Fibroblast of skin of left quadriceps (primary cell): Measurements from ENCODE around the gene RALGPS1.

Source experiments
- DNase-seq, 2 experiments: peaks; one replicate each; pipeline ENCODE4 v3.0.0-alpha.2; 2013; ENCODE audit warnings: low read depth in 2 of 2

RALGPS1 gene

DNA sequence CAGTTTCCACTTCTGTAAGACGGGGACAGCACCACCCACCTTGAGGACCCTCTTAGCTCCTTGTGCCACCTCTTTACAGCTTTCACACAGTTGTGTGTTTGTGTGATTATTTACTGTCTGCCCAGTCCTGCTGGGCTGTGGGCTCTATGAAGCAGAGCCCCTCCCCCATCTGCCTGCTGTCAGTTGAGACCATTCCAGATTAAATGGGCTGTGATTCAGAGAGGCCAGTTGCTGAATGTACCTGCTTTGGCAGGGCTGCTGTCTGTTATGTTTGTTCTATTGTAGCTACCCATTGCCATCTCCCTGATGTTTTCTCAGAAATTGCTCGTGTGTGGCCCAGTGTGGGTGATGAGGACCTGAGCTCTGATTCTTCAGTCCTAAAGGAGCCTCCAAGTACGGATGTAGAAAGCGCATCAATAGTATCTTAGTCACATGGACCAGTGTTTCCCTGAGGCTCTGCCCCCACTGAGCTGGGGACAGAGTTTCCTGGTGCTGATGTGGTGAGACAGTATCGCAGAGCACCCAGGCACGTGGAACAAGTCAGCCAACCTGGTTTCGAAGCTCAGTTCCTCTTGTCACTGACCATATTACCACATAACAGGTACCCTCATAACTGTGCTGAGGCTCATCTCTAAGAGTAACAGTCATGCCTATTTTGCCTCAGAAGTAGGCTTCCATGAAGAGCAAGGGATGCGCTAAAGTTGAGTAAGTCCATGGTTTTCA lies 204.2 kb downstream of the RALGPS1 start:
- DNase-seq = no peak

DNA sequence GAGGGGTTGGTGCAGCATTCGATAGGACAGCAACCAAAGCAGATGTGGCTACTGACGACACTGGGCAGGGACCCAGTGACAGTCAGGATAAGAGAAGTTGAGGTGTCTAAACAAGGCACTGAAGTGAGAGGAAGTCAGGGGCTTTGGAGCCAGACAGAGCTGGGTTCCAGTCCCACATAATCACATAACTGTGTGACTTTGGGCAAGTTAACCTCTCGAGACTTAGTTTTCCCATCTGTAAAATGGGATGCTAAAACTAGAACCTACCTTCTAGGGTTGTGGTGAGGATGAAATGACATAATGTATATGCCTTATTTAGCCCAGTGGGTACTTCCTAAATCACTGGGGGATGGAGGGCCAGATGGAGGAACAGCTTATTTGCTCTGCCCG lies 204.7 kb downstream of the RALGPS1 start:
- no peak for DNase-seq

- DNase-seq = no peak
Measured at GRCh38 chr9:127121628-127122175, 207.1 kb downstream of the RALGPS1 start.

GRCh38 chr9:127122176-127123063 lies 207.8 kb downstream of the RALGPS1 start, which contains the start of gene ANGPTL2:
Gene ANGPTL2 (minus strand): TSS chr9:127122635. CDS start chr9:127108731, 13,904 bp downstream.
- DNase-seq = peak; percentile 83 to 87

DNA sequence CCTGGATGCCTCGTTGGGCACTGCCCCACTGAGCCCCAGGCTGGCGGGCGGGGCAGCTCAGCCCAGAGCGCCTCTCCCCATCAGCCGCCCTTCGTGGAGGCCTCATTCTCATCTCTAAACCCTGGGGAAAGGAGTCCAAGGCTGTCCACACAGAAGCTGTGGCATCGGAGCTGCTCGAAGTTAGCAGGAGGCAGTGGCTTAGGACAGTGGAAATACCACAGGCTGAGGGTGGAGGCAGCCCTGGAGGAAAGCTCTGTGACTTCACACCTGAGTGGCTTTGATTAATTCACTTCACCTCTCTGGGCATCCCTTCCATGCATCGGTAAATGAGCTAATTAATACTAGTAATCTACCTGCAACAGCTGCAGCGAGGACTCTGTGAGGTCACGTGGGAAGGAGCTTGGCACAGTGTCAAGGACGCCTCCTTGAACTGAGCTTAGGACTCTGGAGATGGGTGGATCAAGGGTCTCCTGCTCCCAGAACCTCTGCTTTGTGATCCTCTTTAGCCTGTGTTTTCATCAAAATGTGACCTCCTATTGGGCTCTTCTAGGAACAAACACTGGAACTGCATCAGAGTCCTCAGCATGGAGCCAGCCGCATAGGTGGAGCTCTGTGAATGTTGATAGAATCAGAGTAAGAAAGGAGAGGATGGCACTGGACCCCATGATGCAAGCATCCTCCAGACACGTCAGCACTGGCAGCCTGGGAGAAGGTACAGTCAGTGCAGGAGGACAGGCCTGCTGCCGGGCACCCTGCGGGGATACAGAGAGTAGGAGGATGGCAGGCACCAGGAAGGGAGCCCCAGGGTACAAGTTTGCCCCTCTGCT lies 208.7 kb downstream of the RALGPS1 start:
- DNase-seq = no peak

- DNase-seq = no peak
Measured at GRCh38 chr9:127124111-127124531, 209.5 kb downstream of the RALGPS1 start.

GRCh38 chr9:127124792-127125191 lies 210.2 kb downstream of the RALGPS1 start:
- DNase-seq = no peak

DNA sequence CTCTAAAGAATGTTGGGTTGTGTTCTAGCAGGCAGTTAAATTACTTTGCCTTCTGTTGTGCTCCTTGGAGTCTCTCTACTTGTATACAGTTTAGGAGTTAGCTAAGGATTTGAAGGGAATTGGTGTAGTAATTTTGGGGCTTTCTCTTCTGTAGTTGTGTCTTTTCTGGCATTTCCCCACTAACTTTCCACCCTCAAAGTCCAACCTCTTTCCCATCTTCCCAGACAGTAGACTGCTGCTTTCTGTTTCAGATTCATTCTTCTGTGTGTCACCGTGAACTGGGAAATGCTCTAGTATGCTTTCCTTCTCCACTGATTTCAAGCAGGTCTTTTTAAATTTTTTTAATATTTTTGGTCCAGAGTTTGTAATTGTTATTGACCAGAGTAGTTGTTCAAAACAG lies 212.4 kb downstream of the RALGPS1 start:
- no peak for DNase-seq

DNA sequence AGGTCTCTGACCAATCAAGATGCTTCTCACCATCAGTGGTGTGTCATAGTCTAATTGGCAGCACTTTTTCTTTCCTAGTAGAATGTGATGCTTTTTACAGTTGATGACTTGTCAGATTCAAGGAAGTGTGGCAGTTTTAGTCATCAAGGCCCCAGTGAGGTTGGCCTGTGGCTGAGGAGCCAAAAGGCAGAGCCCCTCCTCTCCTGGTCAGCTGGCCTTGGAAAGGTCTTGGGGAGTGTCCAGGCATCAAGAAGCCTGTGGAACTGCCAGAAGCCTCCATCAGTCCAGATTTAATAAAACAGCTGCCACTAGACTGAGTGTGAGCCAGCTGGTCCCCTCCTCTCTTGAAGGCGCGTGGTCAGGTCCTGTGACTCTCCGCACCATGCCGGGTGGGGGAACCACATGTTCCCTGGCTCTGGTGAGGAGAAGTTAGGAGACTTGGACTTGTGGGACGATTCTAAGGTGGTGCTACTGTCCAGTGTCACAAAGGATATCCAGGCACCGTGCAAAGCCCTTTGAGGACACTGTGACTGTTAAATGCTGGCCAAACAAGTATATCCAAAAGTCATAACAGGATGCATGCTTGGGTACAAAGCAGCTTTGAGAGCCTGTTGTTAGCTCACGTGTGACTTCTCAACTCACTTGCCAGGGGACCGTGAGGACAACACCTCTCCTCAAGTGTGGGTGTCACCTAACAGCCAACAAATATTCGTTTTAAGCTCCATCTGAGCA lies 213.9 kb downstream of the RALGPS1 start:
- DNase-seq = no peak

DNA sequence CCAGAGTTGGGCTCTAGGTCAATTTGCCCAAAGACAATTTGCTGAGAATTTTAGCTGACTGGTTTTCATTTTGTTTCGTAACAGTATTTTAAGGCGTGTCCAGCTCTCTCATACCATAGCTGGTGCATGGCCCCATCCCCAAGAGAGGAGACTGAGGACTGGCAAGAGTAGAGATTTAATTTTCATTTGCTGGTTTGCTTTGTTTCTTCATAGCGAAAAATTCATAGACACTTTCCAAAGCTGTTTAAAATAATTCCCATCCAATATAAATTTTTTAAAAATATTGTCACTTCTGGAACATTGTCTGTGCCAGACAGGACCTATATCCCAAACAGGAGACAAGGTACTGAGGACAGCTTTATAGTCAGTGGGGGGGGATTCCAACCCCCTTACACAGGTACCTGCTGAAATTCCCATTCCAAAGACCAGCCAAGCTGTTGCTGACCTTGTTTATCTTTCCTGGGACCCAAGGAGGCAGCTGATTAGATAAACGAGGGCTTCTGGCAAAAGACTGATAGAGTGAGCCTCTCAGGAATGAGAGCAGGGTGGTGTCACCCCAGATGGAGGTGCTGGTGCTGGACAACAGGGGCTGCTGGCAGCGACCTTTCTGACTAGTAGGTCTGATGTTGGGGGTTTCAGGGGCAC lies 214.6 kb downstream of the RALGPS1 start:
- DNase-seq = no peak

- DNase-seq = no peak
Measured at GRCh38 chr9:127129718-127130085, 215.1 kb downstream of the RALGPS1 start.

- DNase-seq = no peak
Measured at GRCh38 chr9:127130235-127130634, 215.7 kb downstream of the RALGPS1 start.

DNA sequence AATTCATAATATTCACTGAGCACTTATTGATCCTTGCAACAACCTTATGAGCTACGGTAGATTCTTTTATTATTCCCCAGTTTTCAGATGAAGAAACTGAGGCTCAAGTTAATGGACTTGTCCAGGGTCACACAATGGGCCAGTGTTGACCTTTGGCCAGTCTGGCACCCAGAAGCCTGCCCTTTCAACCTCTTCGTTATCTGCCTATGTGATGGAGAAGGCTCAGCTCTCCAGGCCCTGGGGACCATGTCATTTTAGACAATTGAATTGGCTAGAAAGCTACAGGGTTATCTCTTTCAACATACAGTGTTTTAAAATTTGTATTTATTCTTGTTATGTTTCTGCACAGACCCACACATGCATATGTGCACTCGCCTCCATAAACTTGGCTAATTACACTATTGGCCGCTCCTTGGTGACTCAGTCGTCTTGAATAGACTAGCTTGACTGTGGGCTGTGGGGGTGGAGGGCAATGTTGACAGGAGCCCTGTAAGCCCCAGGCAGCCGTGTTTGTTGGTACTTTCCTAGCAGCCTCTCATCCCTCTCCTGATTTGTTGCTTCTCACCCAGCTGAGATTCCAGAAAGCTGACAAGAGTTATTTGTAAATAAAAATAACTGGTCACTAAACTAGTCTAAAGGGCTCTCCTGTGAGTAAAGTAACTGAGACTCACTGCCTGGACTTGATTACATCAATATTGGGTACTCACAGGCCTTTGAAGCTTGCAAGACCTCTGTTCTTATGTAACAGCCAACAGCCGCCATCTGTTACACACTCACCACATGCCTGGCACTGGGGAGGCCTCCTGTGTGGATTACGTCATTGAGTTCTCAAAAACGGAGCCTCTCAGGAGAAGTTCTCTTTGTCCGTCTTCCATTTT lies 216.3 kb downstream of the RALGPS1 start:
- DNase-seq = peak; percentile 88 to 89

- DNase-seq = no peak
Measured at GRCh38 chr9:127131871-127132270, 217.3 kb downstream of the RALGPS1 start.

DNA sequence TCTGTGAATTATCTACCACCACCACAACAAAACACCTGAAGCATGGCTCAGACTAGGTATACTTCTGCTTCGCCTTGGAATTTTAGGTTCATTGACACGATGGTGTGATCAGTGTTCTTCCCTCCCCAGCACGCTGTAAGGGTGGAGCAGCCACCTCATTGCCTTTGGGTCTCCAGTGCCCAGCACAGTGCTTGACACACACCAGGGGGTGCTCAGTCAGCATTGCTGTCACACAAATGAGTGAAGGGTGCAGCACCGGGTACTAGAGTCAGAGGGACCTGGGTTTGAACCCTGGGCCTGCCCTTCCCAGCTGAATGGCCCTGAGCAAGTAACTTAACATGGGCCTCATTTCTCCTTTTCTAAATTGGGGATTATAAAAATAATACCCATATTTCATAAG lies 217.8 kb downstream of the RALGPS1 start:
- no peak for DNase-seq

DNA sequence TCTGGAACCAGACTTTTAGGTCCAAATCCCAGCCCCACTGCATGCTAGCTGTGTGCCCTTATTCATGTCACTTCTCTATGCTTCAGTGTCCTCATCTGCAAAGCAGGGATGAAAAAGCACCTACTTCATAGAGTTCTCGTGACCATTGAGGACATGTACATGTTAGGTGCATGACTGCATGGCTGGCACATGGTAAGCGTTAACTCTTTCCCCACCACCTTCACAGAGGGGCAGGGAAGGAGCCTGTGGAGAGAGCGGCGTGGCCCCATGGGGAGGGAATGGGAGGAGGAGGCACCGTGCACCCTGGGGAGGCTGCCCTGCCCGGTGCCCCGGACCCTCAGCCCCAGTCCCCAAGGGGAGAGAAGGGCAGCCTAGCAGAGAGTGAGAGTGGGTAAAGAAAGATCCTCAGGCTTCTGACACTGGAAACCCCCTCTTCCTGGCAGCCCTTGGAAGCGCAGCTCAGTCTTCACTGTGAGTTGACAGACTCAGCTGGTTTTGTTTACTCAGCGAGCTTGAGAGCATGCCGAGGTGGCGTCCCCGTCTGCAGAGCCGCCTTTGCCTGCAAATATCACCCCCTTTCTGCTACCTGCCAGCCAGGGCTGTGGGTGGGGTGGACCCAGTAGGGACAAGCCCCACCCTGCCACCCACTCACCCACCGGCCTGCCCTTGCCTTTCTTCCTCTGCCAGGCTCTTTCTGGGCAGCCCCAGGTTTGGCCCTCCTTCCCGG lies 218.5 kb downstream of the RALGPS1 start:
- DNase-seq = peak in 1 of 2 experiments; percentile 34

DNA sequence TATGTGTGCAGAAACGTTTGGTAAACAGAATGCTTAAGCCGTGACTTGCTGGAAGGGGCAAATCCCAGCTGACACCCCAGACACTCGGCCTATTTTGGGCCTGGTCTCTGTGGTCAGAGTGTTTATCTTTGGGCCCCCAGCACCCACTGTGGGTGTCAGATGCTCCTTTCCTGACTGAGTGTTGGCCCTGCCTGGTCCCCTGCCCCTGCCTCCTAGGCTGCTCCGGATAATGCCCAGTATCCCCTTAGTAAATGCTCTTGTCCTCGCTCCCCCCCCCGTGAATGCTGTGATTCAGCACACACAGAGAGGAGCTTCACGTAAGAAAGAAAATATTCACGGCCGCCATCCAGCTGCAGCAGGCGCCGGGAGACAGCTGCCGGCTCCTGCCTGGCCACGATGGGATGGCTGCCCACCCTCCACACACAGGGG lies 219.2 kb downstream of the RALGPS1 start:
- peak; percentile 48 for DNase-seq

DNA sequence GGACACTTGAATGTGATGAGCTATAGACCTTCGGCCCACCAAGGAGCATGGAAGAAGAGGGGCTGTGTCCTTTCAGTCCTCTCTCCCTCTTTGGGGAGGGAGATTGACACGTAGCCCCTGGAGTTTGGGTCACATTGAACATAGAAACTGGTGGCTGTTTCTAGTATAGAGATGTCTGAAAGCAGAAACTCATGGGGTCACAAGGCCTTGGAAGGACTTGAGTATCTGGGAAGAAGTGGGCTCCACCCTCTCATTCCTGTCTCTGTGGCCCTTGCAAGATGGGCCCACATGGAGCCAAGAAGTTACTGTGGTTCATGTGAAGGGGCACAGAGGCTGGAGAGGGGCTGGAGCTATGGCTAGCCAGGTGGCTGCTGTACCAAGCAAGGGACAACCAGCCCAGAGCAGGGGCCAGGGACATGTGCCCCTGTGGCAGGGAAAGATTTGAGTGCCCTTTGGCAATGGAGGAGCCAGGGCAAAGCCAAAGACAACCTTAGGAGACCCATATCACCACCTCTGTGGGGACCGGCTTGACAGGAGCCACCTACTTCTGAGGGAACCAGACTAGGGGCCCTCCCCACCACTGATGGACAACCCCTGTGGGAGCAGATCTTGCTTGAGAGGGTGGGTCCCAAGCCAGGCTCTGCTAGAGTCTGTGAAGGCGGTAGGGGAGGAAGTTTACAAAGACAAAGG lies 220.6 kb downstream of the RALGPS1 start:
- no peak for DNase-seq
